OCI-LY7 (cell line): Measurements from ENCODE around the gene GDF11. TPM values are rescaled to one million over a fixed set of nuclear protein-coding genes. Genes with fewer than 3 reads are reported as not detected.

Source experiments
- BruUV-seq: library from RNA; stranded (reverse); fragments of 400-500 nt; replicated peaks from 2 replicates; lab custom pipeline; 2021; lab: Mats Ljungman, UMichigan
- CTCF ChIA-PET: fragments of 300-600 bp; sonication (Branson Sonifier 250); formaldehyde crosslinking; loops from one replicate; lab custom pipeline; 2022; ENCODE audit warnings: antibody characterized with exemption; ENCODE audit not compliant: unreplicated experiment; lab: Charles Lee
- POLR2A ChIA-PET: fragments of 300-600 bp; sonication (Branson Sonifier 250); formaldehyde crosslinking; loops from one replicate; lab custom pipeline; 2022; ENCODE audit warnings: antibody characterized with exemption; lab: Charles Lee
- DNase-seq: peaks from one replicate; pipeline ENCODE4 v3.0.0-alpha.2; 2015; ENCODE audit warnings: low spot score
- H2AFZ ChIP-seq: fragments of 200-600 bp; sonication (generic), shearing (Covaris generic); 2 replicates; pipeline ENCODE4 v1.6.1; 2014; ENCODE audit warnings: mild to moderate bottlenecking, antibody characterized with exemption, low read length, moderate library complexity
- H3K27ac ChIP-seq: fragments of 200-600 bp; sonication (generic); 2 replicates; pipeline ENCODE4 v1.5.1; 2014; ENCODE audit warnings: mixed run types, low read depth, mild to moderate bottlenecking, moderate library complexity, low read length, inconsistent platforms; ENCODE audit not compliant: poor library complexity, severe bottlenecking
- H3K36me3 ChIP-seq: fragments of 200-600 bp; sonication (generic); 2 replicates; pipeline ENCODE4 v1.6.1; 2014; ENCODE audit warnings: mild to moderate bottlenecking, antibody characterized with exemption, low read length, moderate library complexity, mixed read lengths; ENCODE audit not compliant: insufficient read depth
- H3K4me1 ChIP-seq: fragments of 200-600 bp; sonication (generic); 2 replicates; pipeline ENCODE4 v1.5.1; 2014; ENCODE audit warnings: mild to moderate bottlenecking, low read length; ENCODE audit not compliant: insufficient read depth, poor library complexity, severe bottlenecking
- H3K4me2 ChIP-seq: fragments of 200-600 bp; sonication (generic); 2 replicates; pipeline ENCODE4 v1.6.1; 2014; ENCODE audit warnings: mild to moderate bottlenecking, low read length
- H3K4me3 ChIP-seq: fragments of 200-600 bp; sonication (generic); 2 replicates; pipeline ENCODE4 v1.5.1; 2014; ENCODE audit warnings: mild to moderate bottlenecking, low read depth, low read length; ENCODE audit not compliant: poor library complexity, severe bottlenecking
- H3K79me2 ChIP-seq: fragments of 200-600 bp; sonication (generic); 2 replicates; pipeline ENCODE4 v1.6.1; 2016; ENCODE audit warnings: low read depth, mild to moderate bottlenecking, low read length, moderate library complexity, mixed read lengths; ENCODE audit not compliant: insufficient read depth
- H3K9me2 ChIP-seq: fragments of 200-600 bp; sonication (generic); 2 replicates; pipeline ENCODE4 v1.6.1; 2016; ENCODE audit warnings: mild to moderate bottlenecking, low read length, mixed read lengths; ENCODE audit not compliant: insufficient read depth
- H3K9me3 ChIP-seq: fragments of 200-600 bp; sonication (generic); 2 replicates; pipeline ENCODE4 v1.6.1; 2014; ENCODE audit warnings: mild to moderate bottlenecking, mixed run types, low read length, mixed read lengths
- H4K20me1 ChIP-seq: fragments of 200-600 bp; sonication (generic); 2 replicates; pipeline ENCODE4 v1.6.1; 2014; ENCODE audit warnings: mild to moderate bottlenecking, antibody characterized with exemption, low read length, moderate library complexity, mixed read lengths; ENCODE audit not compliant: insufficient read depth
- CTCF ChIP-seq: fragments of 200-600 bp; sonication (generic); conservative IDR thresholded peaks from 2 replicates; pipeline ENCODE4 v1.5.1; 2014; ENCODE audit warnings: mild to moderate bottlenecking, antibody characterized with exemption, low read length, moderate library complexity, mixed read lengths
- intact Hi-C: fragments of 100-400 bp; cut with micrococcal nuclease; formaldehyde crosslinking; loops from one replicate; pipeline ENCODE4 v1.10.0; 2022; ENCODE audit not compliant: unreplicated experiment
- small RNA-seq: library from RNA; depleted of rRNA; stranded (forward); fragments of <200 nt; gene quantifications from one replicate; pipeline ENCODE3, GENCODE V24; 2014
- total RNA-seq, 2 experiments: library from RNA; depleted of rRNA in 1 of 2; stranded (reverse); fragments of >200 nt in 1 of 2; shearing (Covaris generic) in 1 of 2; gene quantifications; 2 replicates each; pipeline ENCODE4 v1.2.3, GENCODE V29; 2014 to 2022

Gene GDF11
- total RNA-seq, 2 experiments from 2014 or later: 5.2 to 19.9 TPM

- H3K4me3 ChIP-seq: no peak overlapping the region
- H3K27ac ChIP-seq: no peak overlapping the region
- H3K9me3 ChIP-seq: no peaks in the 10 kb centered on the region
- no peak for TF ChIP-seq CTCF
- H3K4me1 ChIP-seq: no peaks in the 10 kb centered on the region
- ChIA-PET CTCF (no interaction called here), POLR2A (interaction anchor here (0.6 kb wide), 1 partner anchor 9 kb away, joined by 3 read pairs; no protein-coding TSS in a partner anchor)
- H3K4me2 ChIP-seq: no peak overlapping the region
- no TSS peak for BruUV-seq
- DNase-seq: no peak
- peaks cover 98% of the 10 kb centered on the region for H3K36me3 ChIP-seq
- intact Hi-C loops: loop anchor here (1.0 kb wide), 2 partner anchors 54 to 58 kb away; partner anchors contain the start of gene GDF11
- no peak overlapping the region for H2AFZ ChIP-seq
- H3K79me2 ChIP-seq: peaks cover 20% of the 10 kb centered on the region; the same call in 1 of the 2 replicates
- peaks cover 7% of the 10 kb centered on the region; the same call in 1 of the 2 replicates for H4K20me1 ChIP-seq
- no peaks in the 10 kb centered on the region for H3K9me2 ChIP-seq
These were observed 54.6 kb downstream of the GDF11 start for GRCh38 chr12:55797550-55797949.

Small RNA genes within 50 kb of the gene (small RNA-seq; reads per million reads assigned to genes)
- gene AC009779.1: not detected
- gene RF00017: not detected

Other genes starting within 250 kb of the GDF11 start
- gene OR6C4, start 193.5 kb upstream of the GDF11 start, total RNA-seq (2014; rRNA removed; shearing (Covaris generic)): not detected in 2 replicates
- gene OR6C4, start 193.5 kb upstream of the GDF11 start, total RNA-seq (2022): not detected in 2 replicates
- not detected in 2 replicates for gene OR2AP1, start 170.7 kb upstream of the GDF11 start, total RNA-seq (2014; rRNA removed; shearing (Covaris generic))
- gene OR2AP1, start 170.7 kb upstream of the GDF11 start, total RNA-seq (2022): not detected in 2 replicates
- not detected in 2 replicates for gene OR10P1, start 106.2 kb upstream of the GDF11 start, total RNA-seq (2014; rRNA removed; shearing (Covaris generic))
- gene OR10P1, start 106.2 kb upstream of the GDF11 start, total RNA-seq (2022): not detected in 2 replicates
- gene ITGA7, start 35.2 kb upstream of the GDF11 start, total RNA-seq (2014; rRNA removed; shearing (Covaris generic)): 1.5 and 2.3 TPM in 2 replicates
- gene ITGA7, start 35.2 kb upstream of the GDF11 start, total RNA-seq (2022): 3.3 and 4.0 TPM in 2 replicates
- gene BLOC1S1, start 27.1 kb upstream of the GDF11 start, total RNA-seq (2014; rRNA removed; shearing (Covaris generic)): 139 and 161 TPM in 2 replicates
- 152 and 159 TPM in 2 replicates for gene BLOC1S1, start 27.1 kb upstream of the GDF11 start, total RNA-seq (2022)
- 6.2 and 8.9 TPM in 2 replicates for gene RDH5, start 22.7 kb upstream of the GDF11 start, total RNA-seq (2014; rRNA removed; shearing (Covaris generic))
- 19.6 and 20.1 TPM in 2 replicates for gene RDH5, start 22.7 kb upstream of the GDF11 start, total RNA-seq (2022)
- gene CD63, start 14.1 kb upstream of the GDF11 start, total RNA-seq (2014; rRNA removed; shearing (Covaris generic)): 102 and 143 TPM in 2 replicates
- 112 and 130 TPM in 2 replicates for gene CD63, start 14.1 kb upstream of the GDF11 start, total RNA-seq (2022)
- gene SARNP, start 74.6 kb downstream of the GDF11 start, total RNA-seq (2014; rRNA removed; shearing (Covaris generic)): 86.1 and 161 TPM in 2 replicates
- gene SARNP, start 74.6 kb downstream of the GDF11 start, total RNA-seq (2022): 85.5 and 92.0 TPM in 2 replicates
- gene ORMDL2, start 74.9 kb downstream of the GDF11 start, total RNA-seq (2014; rRNA removed; shearing (Covaris generic)): 13.4 and 20.0 TPM in 2 replicates
- 22.9 and 27.1 TPM in 2 replicates for gene ORMDL2, start 74.9 kb downstream of the GDF11 start, total RNA-seq (2022)
- 50.8 and 60.9 TPM in 2 replicates for gene DNAJC14, start 86.5 kb downstream of the GDF11 start, total RNA-seq (2014; rRNA removed; shearing (Covaris generic))
- 52.3 and 59.3 TPM in 2 replicates for gene DNAJC14, start 86.5 kb downstream of the GDF11 start, total RNA-seq (2022)
- not detected in 2 replicates for gene MMP19, start 99.8 kb downstream of the GDF11 start, total RNA-seq (2014; rRNA removed; shearing (Covaris generic))
- not detected in 2 replicates for gene MMP19, start 99.8 kb downstream of the GDF11 start, total RNA-seq (2022)
- 88.5 and 97.2 TPM in 2 replicates for gene PYM1, start 184.8 kb downstream of the GDF11 start, total RNA-seq (2014; rRNA removed; shearing (Covaris generic))
- 82.7 and 88.5 TPM in 2 replicates for gene PYM1, start 184.8 kb downstream of the GDF11 start, total RNA-seq (2022)
- gene DGKA, start 188.0 kb downstream of the GDF11 start, total RNA-seq (2014; rRNA removed; shearing (Covaris generic)): 106 and 144 TPM in 2 replicates
- 170 and 216 TPM in 2 replicates for gene DGKA, start 188.0 kb downstream of the GDF11 start, total RNA-seq (2022)
- 0.49 and 1.4 TPM in 2 replicates for gene PMEL, start 222.9 kb downstream of the GDF11 start, total RNA-seq (2014; rRNA removed; shearing (Covaris generic))
- 2.4 and 3.0 TPM in 2 replicates for gene PMEL, start 222.9 kb downstream of the GDF11 start, total RNA-seq (2022)
- 57.8 and 68.1 TPM in 2 replicates for gene CDK2, start 223.7 kb downstream of the GDF11 start, total RNA-seq (2014; rRNA removed; shearing (Covaris generic))
- gene CDK2, start 223.7 kb downstream of the GDF11 start, total RNA-seq (2022): 80.9 and 81.4 TPM in 2 replicates
- 21.6 and 21.8 TPM in 2 replicates for gene RAB5B, start 231.0 kb downstream of the GDF11 start, total RNA-seq (2014; rRNA removed; shearing (Covaris generic))
- 47.2 and 50.5 TPM in 2 replicates for gene RAB5B, start 231.0 kb downstream of the GDF11 start, total RNA-seq (2022)